HepG2 (cell line): ENCODE measurements around the gene RNF6. TPM values are rescaled to one million over a fixed set of nuclear protein-coding genes. Genes with fewer than 3 reads are reported as not detected.

Experiments
- ATAC-seq: fragments of 200-7000 bp; cut with Tn5 transposase; 3 replicates; pipeline ENCODE4 v1.9.1; 2020; ENCODE audit warnings: mild to moderate bottlenecking, moderate library complexity
- BruUV-seq: library from RNA; stranded (reverse); fragments of 400-500 nt; replicated peaks from 2 replicates; lab custom pipeline; 2021; lab: Mats Ljungman, UMichigan
- CTCF ChIA-PET: fragments of 300-600 bp; formaldehyde crosslinking; extraction: SDS; loops from one replicate; lab custom pipeline; 2021; ENCODE audit warnings: low total read pairs, inconsistent platforms, low intra/inter-chr PET ratio; lab: Yijun Ruan, JAX
- POLR2A ChIA-PET: fragments of 350-600 bp; sonication (Branson Sonifier 250); formaldehyde crosslinking; loops from one replicate; lab custom pipeline; 2020; ENCODE audit warnings: antibody characterized with exemption, inconsistent platforms; lab: Yijun Ruan, JAX
- DNase-seq: peaks from one replicate; pipeline ENCODE4 v3.0.0-alpha.2; 2015; ENCODE audit warnings: low spot score
- FAIRE-seq: peaks from 3 replicates; lab custom pipeline; 2011; peaks lifted over from hg19 to GRCh38; lab: Jason Lieb, UNC
- H2AFZ ChIP-seq: one replicate; pipeline ENCODE4 v1.6.1; 2011; ENCODE audit warnings: low read length, inconsistent platforms
- H3K27ac ChIP-seq: fragments of 300-600 bp; 3 replicates; pipeline ENCODE4 v1.8.0; 2011; ENCODE audit warnings: mixed run types, mild to moderate bottlenecking, mixed read lengths, low read length, inconsistent platforms; ENCODE audit not compliant: insufficient read depth; ENCODE audit errors: extremely low read length
- H3K27me3 ChIP-seq, 2 experiments: fragments of 200-600 bp in 1 of 2; 2 replicates in 1 of 2; 3 replicates in 1 of 2; pipeline versions ENCODE4 v1.6.0 to v1.8.0; 2011; ENCODE audit warnings: low read length in 2 of 2, mild to moderate bottlenecking in 2 of 2, moderate library complexity in 2 of 2, inconsistent platforms in 1 of 2; ENCODE audit not compliant: insufficient read depth in 2 of 2, control insufficient read depth in 1 of 2
- H3K36me3 ChIP-seq, 2 experiments: fragments of 200-600 bp in 1 of 2; replicated peaks in 1 of 2; 2 replicates in 1 of 2; 3 replicates in 1 of 2; pipeline versions ENCODE4 v1.5.1 to v1.8.0; 2011; ENCODE audit warnings: low read length in 2 of 2, inconsistent platforms in 1 of 2; ENCODE audit not compliant: insufficient read depth in 2 of 2, control insufficient read depth in 1 of 2
- H3K4me1 ChIP-seq: 2 replicates; pipeline ENCODE4 v1.5.1; 2012; ENCODE audit warnings: low read length, inconsistent platforms; ENCODE audit not compliant: insufficient read depth
- H3K4me2 ChIP-seq: 2 replicates; pipeline ENCODE4 v1.6.0; 2011; ENCODE audit warnings: low read depth, low read length, inconsistent platforms
- H3K4me3 ChIP-seq, 3 experiments: fragments of 200-600 bp in 1 of 3; sonication (generic), shearing (Covaris generic) in 1 of 3; replicated peaks in 1 of 3; 2 replicates each; pipeline ENCODE4 v1.5.1; 2011 to 2016; ENCODE audit warnings: low read length in 3 of 3, inconsistent platforms in 2 of 3, low read depth in 2 of 3, mild to moderate bottlenecking in 2 of 3, control low read depth in 1 of 3, mixed read lengths in 1 of 3; ENCODE audit not compliant: insufficient read depth in 1 of 3
- H3K79me2 ChIP-seq: one replicate; pipeline ENCODE4 v1.6.1; 2011; ENCODE audit warnings: low read length, inconsistent platforms; ENCODE audit not compliant: insufficient read depth
- H3K9ac ChIP-seq: 2 replicates; pipeline ENCODE4 v1.6.0; 2011; ENCODE audit warnings: mild to moderate bottlenecking, low read depth, low read length, inconsistent platforms; ENCODE audit not compliant: insufficient read depth
- H3K9me3 ChIP-seq: 2 replicates; pipeline ENCODE4 v1.5.1; 2012; ENCODE audit warnings: mild to moderate bottlenecking, low read length
- H4K20me1 ChIP-seq: 2 replicates; pipeline ENCODE4 v1.6.0; 2011; ENCODE audit warnings: inconsistent platforms, mild to moderate bottlenecking, low read length, moderate library complexity; ENCODE audit not compliant: insufficient read depth
- E2F5 ChIP-seq: sonication (generic); formaldehyde crosslinking; conservative IDR thresholded peaks from 2 replicates; pipeline ENCODE4 v1.4.0; 2020; ENCODE audit warnings: missing genetic modification reagents
- HNRNPH1 ChIP-seq: fragments of 200-400 bp; formaldehyde crosslinking; optimal IDR thresholded peaks from 2 replicates; pipeline ENCODE3; 2017; ENCODE audit warnings: mild to moderate bottlenecking, low read depth, low read length
- MTA1 ChIP-seq: sonication (generic); formaldehyde crosslinking; IDR thresholded peaks from 2 replicates; pipeline ENCODE4 v1.4.0; 2020; ENCODE audit warnings: missing genetic modification reagents, mild to moderate bottlenecking, borderline replicate concordance
- NAIF1 ChIP-seq: sonication (generic); formaldehyde crosslinking; IDR thresholded peaks from 2 replicates; pipeline ENCODE4 v1.5.0; 2020; ENCODE audit warnings: mild to moderate bottlenecking, missing genetic modification reagents, borderline replicate concordance
- REST ChIP-seq, 2 experiments: IDR thresholded peaks; 2 replicates each; pipeline ENCODE4 v1.6.1; 2011 to 2012; ENCODE audit warnings: low read length in 2 of 2, borderline replicate concordance in 1 of 2, low read depth in 1 of 2, mild to moderate bottlenecking in 1 of 2, moderate library complexity in 1 of 2
- SMAD9 ChIP-seq: sonication (generic); formaldehyde crosslinking; IDR thresholded peaks from 2 replicates; pipeline ENCODE4 v1.5.1; 2020; ENCODE audit warnings: mild to moderate bottlenecking, missing genetic modification reagents
- SOX5 ChIP-seq: IDR thresholded peaks from 2 replicates; pipeline ENCODE4 v1.6.1; 2016; ENCODE audit warnings: borderline replicate concordance
- ZNF143 ChIP-seq: sonication (generic); formaldehyde crosslinking; IDR thresholded peaks from 2 replicates; pipeline ENCODE4 v1.4.0; 2020; ENCODE audit warnings: missing genetic modification reagents
- ZNF232 ChIP-seq: sonication (generic); formaldehyde crosslinking; IDR thresholded peaks from 2 replicates; pipeline ENCODE4 v1.4.0; 2020; ENCODE audit warnings: missing genetic modification reagents, borderline replicate concordance
- ZNF263 ChIP-seq: sonication (generic); formaldehyde crosslinking; IDR thresholded peaks from 2 replicates; pipeline ENCODE4 v1.4.0; 2020; ENCODE audit warnings: missing genetic modification reagents
- ZNF367 ChIP-seq: sonication (generic); formaldehyde crosslinking; IDR thresholded peaks from 2 replicates; pipeline ENCODE4 v1.4.0; 2020; ENCODE audit warnings: missing genetic modification reagents, borderline replicate concordance
- ZNF775 ChIP-seq: sonication (generic); formaldehyde crosslinking; IDR thresholded peaks from 2 replicates; pipeline ENCODE4 v1.4.0; 2020; ENCODE audit warnings: missing genetic modification reagents, mild to moderate bottlenecking, moderate library complexity, borderline replicate concordance
- ZNF879 ChIP-seq: sonication (generic); formaldehyde crosslinking; IDR thresholded peaks from 2 replicates; pipeline ENCODE4 v1.8.1; 2023; ENCODE audit warnings: missing genetic modification reagents
- WGBS: methylation state at CpG from one replicate; pipeline ENCODE4 v1.1.6; 2017; ENCODE audit warnings: low lambda C conversion rate; 5-methylcytosine and 5-hydroxymethylcytosine counted together
- in situ Hi-C: cut with HindIII; loops from 2 replicates; pipeline ENCODE4 v1.10.0; 2017; ENCODE audit warnings: low pct_unique_long_range_greater_than_20kb; ENCODE audit not compliant: extremely low pct_ligation_motif_present
- intact Hi-C: fragments of 100-400 bp; cut with micrococcal nuclease; formaldehyde crosslinking; loops from one replicate; pipeline ENCODE4 v1.10.0; 2022; ENCODE audit not compliant: unreplicated experiment
- polyA plus RNA-seq, 8 experiments: library from polyadenylated mRNA; depleted of rRNA in 3 of 8; stranded (reverse) in 7 of 8; unstranded in 1 of 8; fragments of >200 nt; fragmentation: Illumina TruSeq in 4 of 8; extraction: Trizol in 4 of 8; gene quantifications; 2 replicates each; pipeline versions ENCODE4 v1.2.1 to v1.2.3, GENCODE V29; 2011 to 2016; ENCODE audit warnings: low read depth in 4 of 8, missing spikeins in 1 of 8, mixed read lengths in 1 of 8; ENCODE audit not compliant: insufficient read depth in 1 of 8
- total RNA-seq, 5 experiments: library from RNA; depleted of rRNA; stranded (reverse); fragments of >200 nt; fragmentation: Illumina TruSeq; extraction: Trizol; gene quantifications; 2 replicates each; pipeline ENCODE4 v1.2.3, GENCODE V29; 2016; ENCODE audit warnings: low read depth in 1 of 5
- TF ChIP-seq, protein P1 (sequence below): sonication (generic); formaldehyde crosslinking; IDR thresholded peaks from 2 replicates; pipeline ENCODE4 v1.4.0; 2020; ENCODE audit warnings: missing genetic modification reagents, borderline replicate concordance
- TF ChIP-seq, protein P2 (sequence below): sonication (generic); formaldehyde crosslinking; IDR thresholded peaks from 2 replicates; pipeline ENCODE4 v1.4.0; 2020; ENCODE audit warnings: missing genetic modification reagents
- TF ChIP-seq, protein P3 (sequence below): sonication (generic); formaldehyde crosslinking; IDR thresholded peaks from 2 replicates; pipeline ENCODE4 v1.8.1; 2022; ENCODE audit warnings: low read depth, mild to moderate bottlenecking, missing genetic modification reagents

RNF6 gene
- total and polyA plus RNA-seq, 2 of the 13 experiments (the other 11 are each of a cell fraction or from before 2014, with no cell fraction given): 14.6 to 36.8 TPM

DNA sequence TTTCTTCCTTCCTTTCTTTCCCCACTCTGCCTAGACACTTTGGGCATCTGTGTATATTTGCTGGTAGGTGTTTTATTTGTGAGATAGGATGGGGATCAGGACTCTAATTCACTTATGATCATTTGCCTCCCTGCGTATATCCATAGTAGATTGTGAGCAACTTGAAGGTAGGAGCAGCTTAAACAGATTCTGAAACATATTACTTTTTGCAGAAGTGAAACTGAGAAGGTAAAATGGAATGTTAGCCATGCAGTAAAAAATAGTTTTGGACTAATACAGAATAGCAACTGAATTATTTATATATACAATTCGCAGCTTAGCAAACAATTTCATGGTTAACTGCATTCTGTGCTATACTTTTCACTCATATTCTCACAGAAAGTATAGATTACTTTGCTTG lies 38.7 kb downstream of the RNF6 start:
- Histone ChIP-seq H3K4me3 (no peak overlapping the region), H3K4me2 (no peak overlapping the region), H3K27me3 (no peaks in the 10 kb centered on the region; a peak in 1 of 5 replicates), H4K20me1 (no peaks in the 10 kb centered on the region), H3K36me3 (no peaks in the 10 kb centered on the region), H3K79me2 (no peaks in the 10 kb centered on the region), H3K9ac (no peak overlapping the region), H2AFZ (no peak overlapping the region), H3K9me3 (no peaks in the 10 kb centered on the region), H3K4me1 (peaks cover 17% of the 10 kb centered on the region; the same call in 1 of the 2 replicates), H3K27ac (no peak overlapping the region)
- FAIRE-seq (no peak), DNase-seq (no peak), ATAC-seq (no peak)
- POLR2A ChIA-PET: interaction anchor here (1.7 kb wide), 1 partner anchor 39 kb away, joined by 5 read pairs; the partner anchor contains the start of gene RNF6
- in situ Hi-C loops (loop anchor here (5.0 to 25.0 kb wide), 3 partner anchors 319 to 679 kb away; no protein-coding TSS in a partner anchor), intact Hi-C loops (no loop called here)
- CTCF ChIA-PET: interaction anchor here (2.4 kb wide), 1 partner anchor 515 kb away, joined by 11 read pairs; no protein-coding TSS in a partner anchor
- no TSS peak for BruUV-seq
- 59% methylated on average over 2 of the region's 2 CpGs for WGBS
- TF ChIP-seq ZNF367 (no peak), E2F5 (CRISPR knock-in tag) (no peak), REST (IDR thresholded peaks at IDR 0.05; ENCODE audit: borderline replicate concordance in 1 of 2, low read depth in 1 of 2, low read length in 2 of 2) (no peak), MTA1 (no peak), ZNF232 (no peak), SMAD9 (CRISPR knock-in tag) (no peak), HNRNPH1 (no peak), ZNF879 (CRISPR knock-in tag) (no peak), NAIF1 (CRISPR knock-in tag) (no peak), ZNF143 (CRISPR knock-in tag) (no peak), ZNF775 (CRISPR knock-in tag) (no peak), ZNF263 (CRISPR knock-in tag) (no peak), SOX5 (CRISPR knock-in tag) (no peak)
- TF ChIP-seq, protein P1, sequence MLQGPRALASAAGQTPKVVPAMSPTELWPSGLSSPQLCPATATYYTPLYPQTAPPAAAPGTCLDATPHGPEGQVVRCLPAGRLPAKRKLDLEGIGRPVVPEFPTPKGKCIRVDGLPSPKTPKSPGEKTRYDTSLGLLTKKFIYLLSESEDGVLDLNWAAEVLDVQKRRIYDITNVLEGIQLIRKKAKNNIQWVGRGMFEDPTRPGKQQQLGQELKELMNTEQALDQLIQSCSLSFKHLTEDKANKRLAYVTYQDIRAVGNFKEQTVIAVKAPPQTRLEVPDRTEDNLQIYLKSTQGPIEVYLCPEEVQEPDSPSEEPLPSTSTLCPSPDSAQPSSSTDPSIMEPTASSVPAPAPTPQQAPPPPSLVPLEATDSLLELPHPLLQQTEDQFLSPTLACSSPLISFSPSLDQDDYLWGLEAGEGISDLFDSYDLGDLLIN: no peak
- TF ChIP-seq, protein P2, sequence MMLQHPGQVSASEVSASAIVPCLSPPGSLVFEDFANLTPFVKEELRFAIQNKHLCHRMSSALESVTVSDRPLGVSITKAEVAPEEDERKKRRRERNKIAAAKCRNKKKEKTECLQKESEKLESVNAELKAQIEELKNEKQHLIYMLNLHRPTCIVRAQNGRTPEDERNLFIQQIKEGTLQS (CRISPR knock-in tag): no peak
- TF ChIP-seq, protein P3, sequence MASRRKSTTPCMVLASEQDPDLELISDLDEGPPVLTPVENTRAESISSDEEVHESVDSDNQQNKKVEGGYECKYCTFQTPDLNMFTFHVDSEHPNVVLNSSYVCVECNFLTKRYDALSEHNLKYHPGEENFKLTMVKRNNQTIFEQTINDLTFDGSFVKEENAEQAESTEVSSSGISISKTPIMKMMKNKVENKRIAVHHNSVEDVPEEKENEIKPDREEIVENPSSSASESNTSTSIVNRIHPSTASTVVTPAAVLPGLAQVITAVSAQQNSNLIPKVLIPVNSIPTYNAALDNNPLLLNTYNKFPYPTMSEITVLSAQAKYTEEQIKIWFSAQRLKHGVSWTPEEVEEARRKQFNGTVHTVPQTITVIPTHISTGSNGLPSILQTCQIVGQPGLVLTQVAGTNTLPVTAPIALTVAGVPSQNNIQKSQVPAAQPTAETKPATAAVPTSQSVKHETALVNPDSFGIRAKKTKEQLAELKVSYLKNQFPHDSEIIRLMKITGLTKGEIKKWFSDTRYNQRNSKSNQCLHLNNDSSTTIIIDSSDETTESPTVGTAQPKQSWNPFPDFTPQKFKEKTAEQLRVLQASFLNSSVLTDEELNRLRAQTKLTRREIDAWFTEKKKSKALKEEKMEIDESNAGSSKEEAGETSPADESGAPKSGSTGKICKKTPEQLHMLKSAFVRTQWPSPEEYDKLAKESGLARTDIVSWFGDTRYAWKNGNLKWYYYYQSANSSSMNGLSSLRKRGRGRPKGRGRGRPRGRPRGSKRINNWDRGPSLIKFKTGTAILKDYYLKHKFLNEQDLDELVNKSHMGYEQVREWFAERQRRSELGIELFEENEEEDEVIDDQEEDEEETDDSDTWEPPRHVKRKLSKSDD (CRISPR knock-in tag): no peak
